ENCODE measurements around the gene SLC4A1AP. TPM values are rescaled to one million over a fixed set of nuclear protein-coding genes. Genes with fewer than 3 reads are reported as not detected.

Gene SLC4A1AP
- total RNA-seq, 1 donor from 2014 or later = 19.8 TPM

DNA sequence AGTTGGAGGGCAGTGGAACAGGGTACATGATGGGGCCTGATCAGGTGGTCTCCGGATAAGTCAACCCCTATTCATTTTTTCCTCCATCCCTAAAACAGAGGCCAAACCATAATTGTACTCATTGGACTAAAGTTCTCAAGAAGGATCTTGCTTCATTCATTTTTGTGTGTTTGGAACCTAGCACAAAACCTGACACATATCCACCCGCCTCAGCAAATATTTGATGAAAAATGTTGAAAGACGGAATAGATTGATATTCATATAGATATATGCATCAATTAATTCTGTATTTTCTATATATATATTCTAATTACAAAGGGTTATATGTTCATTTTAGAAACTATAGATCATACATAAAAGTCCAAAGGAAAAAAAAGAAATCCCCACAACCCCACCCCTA is 21.9 kb downstream of the SLC4A1AP start:
- Mint-ChIP-seq H3K9me3 (ENCODE audit: unreplicated experiment) (no peaks in the 10 kb centered on the region), H3K27me3 (ENCODE audit: unreplicated experiment) (no peaks in the 10 kb centered on the region), H3K27ac (ENCODE audit: unreplicated experiment) (peak overlapping the region; percentile 90), H3K4me3 (ENCODE audit: unreplicated experiment) (no peak overlapping the region), H3K36me3 (ENCODE audit: low read depth, unreplicated experiment) (peaks cover 4% of the 10 kb centered on the region), H3K4me1 (ENCODE audit: unreplicated experiment) (peaks cover 9% of the 10 kb centered on the region)
- DNase-seq (ENCODE audit: low spot score) = no peak
- no peak for TF ChIP-seq CTCF (IDR thresholded peaks at IDR 0.05; ENCODE audit: unreplicated experiment)

GRCh38 chr2:27687232-27687631 is 23.5 kb downstream of the SLC4A1AP start:
- peaks cover 9% of the 10 kb centered on the region for H3K4me1 Mint-ChIP-seq (ENCODE audit: unreplicated experiment)
- no peak for TF ChIP-seq CTCF (IDR thresholded peaks at IDR 0.05; ENCODE audit: unreplicated experiment)
- no peaks in the 10 kb centered on the region for H3K27me3 Mint-ChIP-seq (ENCODE audit: unreplicated experiment)
- no peaks in the 10 kb centered on the region for H3K9me3 Mint-ChIP-seq (ENCODE audit: unreplicated experiment)
- peaks cover 4% of the 10 kb centered on the region for H3K36me3 Mint-ChIP-seq (ENCODE audit: low read depth, unreplicated experiment)
- H3K27ac Mint-ChIP-seq (ENCODE audit: unreplicated experiment) = no peak overlapping the region
- H3K4me3 Mint-ChIP-seq (ENCODE audit: unreplicated experiment) = no peak overlapping the region
- no peak for DNase-seq (ENCODE audit: low spot score)

DNA sequence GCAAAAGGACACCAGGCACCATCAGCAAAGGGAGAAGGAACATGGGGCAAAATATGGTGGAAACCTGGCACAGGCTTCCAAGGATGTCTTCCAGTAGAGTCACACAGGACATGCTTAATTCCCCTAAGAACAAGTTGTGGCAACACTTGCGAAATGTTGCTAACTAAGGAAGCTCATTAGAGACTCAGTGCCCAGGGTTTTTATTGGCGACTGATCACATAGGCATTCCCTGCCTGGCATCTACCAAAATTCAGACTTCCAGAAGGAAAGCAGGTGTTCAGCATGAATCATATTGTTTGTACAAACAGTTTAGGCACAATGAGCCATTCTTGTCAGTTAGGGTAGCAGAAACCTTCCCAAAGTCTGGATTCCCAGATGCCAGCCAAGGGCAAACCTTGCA is 25.7 kb downstream of the SLC4A1AP start:
- no peak for DNase-seq (ENCODE audit: low spot score)
- Mint-ChIP-seq H3K27ac (ENCODE audit: unreplicated experiment) (no peak overlapping the region), H3K4me1 (ENCODE audit: unreplicated experiment) (peaks cover 9% of the 10 kb centered on the region), H3K27me3 (ENCODE audit: unreplicated experiment) (no peaks in the 10 kb centered on the region), H3K9me3 (ENCODE audit: unreplicated experiment) (no peaks in the 10 kb centered on the region), H3K36me3 (ENCODE audit: low read depth, unreplicated experiment) (peaks cover 7% of the 10 kb centered on the region), H3K4me3 (ENCODE audit: unreplicated experiment) (no peak overlapping the region)
- TF ChIP-seq CTCF (IDR thresholded peaks at IDR 0.05; ENCODE audit: unreplicated experiment) = no peak

GRCh38 chr2:27690052-27690451 is 26.4 kb downstream of the SLC4A1AP start:
- Mint-ChIP-seq H3K4me3 (ENCODE audit: unreplicated experiment) (no peak overlapping the region), H3K27ac (ENCODE audit: unreplicated experiment) (no peak overlapping the region)

GRCh38 chr2:27697660-27698059 is 34.0 kb downstream of the SLC4A1AP start:
- Mint-ChIP-seq H3K4me1 (ENCODE audit: unreplicated experiment) (peaks cover 5% of the 10 kb centered on the region), H3K27me3 (ENCODE audit: unreplicated experiment) (peaks cover 1% of the 10 kb centered on the region), H3K9me3 (ENCODE audit: unreplicated experiment) (no peaks in the 10 kb centered on the region), H3K4me3 (ENCODE audit: unreplicated experiment) (no peak overlapping the region), H3K36me3 (ENCODE audit: low read depth, unreplicated experiment) (peaks cover 3% of the 10 kb centered on the region), H3K27ac (ENCODE audit: unreplicated experiment) (no peak overlapping the region)
- DNase-seq (ENCODE audit: low spot score) = no peak
- TF ChIP-seq CTCF (IDR thresholded peaks at IDR 0.05; ENCODE audit: unreplicated experiment) = no peak

More at GRCh38 chr2:27690052-27690451, 26.4 kb downstream of the SLC4A1AP start:
- TF ChIP-seq CTCF (IDR thresholded peaks at IDR 0.05; ENCODE audit: unreplicated experiment) = no peak
- Mint-ChIP-seq H3K27me3 (ENCODE audit: unreplicated experiment) (no peaks in the 10 kb centered on the region), H3K4me1 (ENCODE audit: unreplicated experiment) (peaks cover 5% of the 10 kb centered on the region), H3K9me3 (ENCODE audit: unreplicated experiment) (no peaks in the 10 kb centered on the region), H3K36me3 (ENCODE audit: low read depth, unreplicated experiment) (peaks cover 3% of the 10 kb centered on the region)
- no peak for DNase-seq (ENCODE audit: low spot score)
